ENCODE results near the gene SULT1E1. TPM values are rescaled to one million over a fixed set of nuclear protein-coding genes. Genes with fewer than 3 reads are reported as not detected.

Gene SULT1E1
- total and polyA plus RNA-seq, 2 donors (not counting 1 experiment from before 2014, with no cell fraction given): not detected

- ChIA-PET POLR2A (no interaction called here), CTCF (no interaction called here)
- Mint-ChIP-seq H3K4me1 (no peaks in the 10 kb centered on the region), H3K27me3 (no peaks in the 10 kb centered on the region), H3K27ac (no peak overlapping the region), H3K9me3 (ENCODE audit: insufficient read depth) (no peaks in the 10 kb centered on the region), H3K4me3 (no peak overlapping the region)
- Histone ChIP-seq H3K27ac (ENCODE audit: low read length in 2 of 2) (no peak overlapping the region), H3K79me2 (ENCODE audit: control insufficient read depth, insufficient read depth, low read length) (no peaks in the 10 kb centered on the region), H3K9ac (ENCODE audit: low read length) (no peak overlapping the region), H3K4me2 (replicated peaks; ENCODE audit: low read depth, low read length, poor library complexity, severe bottlenecking) (no peak overlapping the region), H4K20me1 (ENCODE audit: control insufficient read depth, insufficient read depth, low read length, poor library complexity, severe bottlenecking) (no peaks in the 10 kb centered on the region), H3K9me3 (ENCODE audit: control extremely low read depth in 1 of 3, control insufficient read depth in 2 of 3, insufficient read depth in 1 of 3, low read length in 2 of 3) (peaks cover 0 to 1% (median 0%) of the 10 kb centered on the region in 3 donors), H3K4me3 (ENCODE audit: control extremely low read depth in 1 of 5, extremely low read depth in 1 of 5, insufficient read depth in 1 of 5, low read depth in 2 of 5, low read length in 4 of 5) (no peak overlapping the region), H3K4me1 (ENCODE audit: control insufficient read depth in 2 of 2, insufficient read depth in 2 of 2, low read length in 2 of 2) (no peaks in the 10 kb centered on the region), H3K36me3 (replicated peaks in 1 of 2; ENCODE audit: control extremely low read depth in 1 of 2, control insufficient read depth in 1 of 2, extremely low read depth in 1 of 2, insufficient read depth in 2 of 2, low read length in 1 of 2) (no peaks in the 10 kb centered on the region), H2AFZ (ENCODE audit: insufficient read depth, low read depth, low read length, poor library complexity, severe bottlenecking) (no peak overlapping the region), H3K27me3 (replicated peaks in 1 of 4; ENCODE audit: control extremely low read depth in 1 of 4, control insufficient read depth in 3 of 4, insufficient read depth in 4 of 4, low read length in 3 of 4) (no peaks in the 10 kb centered on the region)
- no peak for TF ChIP-seq CTCF (IDR thresholded peaks at IDR 0.05)
- no peak for TF ChIP-seq EZH2 (IDR thresholded peaks at IDR 0.05; ENCODE audit: borderline replicate concordance, insufficient read depth, low read depth, low read length, poor library complexity, severe bottlenecking)
- DNase-seq: no peak
- intact Hi-C loops (cut with micrococcal nuclease): no loop called here
- ATAC-seq (ENCODE audit: low read depth): no peak
- no CpG with 5 or more reads among the region's 1 CpG for WGBS (ENCODE audit: insufficient coverage)
Observed at GRCh38 chr4:69818060-69818639, 41.8 kb downstream of the SULT1E1 start.

- no CpG with 5 or more reads among the region's 3 CpGs for WGBS (ENCODE audit: insufficient coverage)
- ATAC-seq (ENCODE audit: low read depth): no peak
- H2AFZ ChIP-seq (ENCODE audit: insufficient read depth, low read depth, low read length, poor library complexity, severe bottlenecking): no peak overlapping the region
- no peaks in the 10 kb centered on the region for H3K9me3 Mint-ChIP-seq (ENCODE audit: insufficient read depth)
- H3K27ac ChIP-seq (ENCODE audit: low read length in 2 of 2): no peak overlapping the region
- no peak overlapping the region for H3K4me2 ChIP-seq (replicated peaks; ENCODE audit: low read depth, low read length, poor library complexity, severe bottlenecking)
- no peak overlapping the region for H3K4me3 Mint-ChIP-seq
- TF ChIP-seq CTCF (IDR thresholded peaks at IDR 0.05) (no peak), EZH2 (IDR thresholded peaks at IDR 0.05; ENCODE audit: borderline replicate concordance, insufficient read depth, low read depth, low read length, poor library complexity, severe bottlenecking) (no peak)
- H3K79me2 ChIP-seq (ENCODE audit: control insufficient read depth, insufficient read depth, low read length): no peaks in the 10 kb centered on the region
- no peak overlapping the region for H3K9ac ChIP-seq (ENCODE audit: low read length)
- H3K4me1 Mint-ChIP-seq: no peaks in the 10 kb centered on the region
- no peaks in the 10 kb centered on the region for H3K27me3 ChIP-seq (replicated peaks in 1 of 4; ENCODE audit: control extremely low read depth in 1 of 4, control insufficient read depth in 3 of 4, insufficient read depth in 4 of 4, low read length in 3 of 4)
- no peak for DNase-seq
- no peak overlapping the region for H3K4me3 ChIP-seq (ENCODE audit: control extremely low read depth in 1 of 5, extremely low read depth in 1 of 5, insufficient read depth in 1 of 5, low read depth in 2 of 5, low read length in 4 of 5)
- no peaks in the 10 kb centered on the region for H3K27me3 Mint-ChIP-seq
- H3K4me1 ChIP-seq (ENCODE audit: control insufficient read depth in 2 of 2, insufficient read depth in 2 of 2, low read length in 2 of 2): no peaks in the 10 kb centered on the region
- H3K27ac Mint-ChIP-seq: no peak overlapping the region
- H3K9me3 ChIP-seq (ENCODE audit: control extremely low read depth in 1 of 3, control insufficient read depth in 2 of 3, insufficient read depth in 1 of 3, low read length in 2 of 3): peaks cover 0 to 1% (median 0%) of the 10 kb centered on the region in 3 donors
- POLR2A ChIA-PET: no interaction called here
- intact Hi-C loops (cut with micrococcal nuclease): no loop called here
- no peaks in the 10 kb centered on the region for H4K20me1 ChIP-seq (ENCODE audit: control insufficient read depth, insufficient read depth, low read length, poor library complexity, severe bottlenecking)
- CTCF ChIA-PET: no interaction called here
- H3K36me3 ChIP-seq (replicated peaks in 1 of 2; ENCODE audit: control extremely low read depth in 1 of 2, control insufficient read depth in 1 of 2, extremely low read depth in 1 of 2, insufficient read depth in 2 of 2, low read length in 1 of 2): no peaks in the 10 kb centered on the region
Observed at GRCh38 chr4:69816236-69816635, 43.7 kb downstream of the SULT1E1 start.

Measured in B cell (primary cell).